OCI-LY3 (cell line): ENCODE data around the gene DNM3.

Experiments used
- CTCF ChIP-seq: fragments of 200-600, 300-600 bp; sonication (generic); IDR thresholded peaks from 2 replicates; pipeline ENCODE4 v1.5.1; 2014; ENCODE audit warnings: antibody characterized with exemption, low read length, low read depth
- EZH2phosphoT487 ChIP-seq: fragments of 200-600 bp; shearing (Covaris generic); IDR thresholded peaks from 2 replicates; pipeline ENCODE4 v1.6.1; 2018; ENCODE audit warnings: antibody characterized with exemption, mixed run types, low read depth

- TF ChIP-seq CTCF (no peak), EZH2phosphoT487 (no peak)
Observed at GRCh38 chr1:171911506-171911905, 70.2 kb downstream of the DNM3 start.
